ENCODE measurements around the gene B4GALT5.

B4GALT5 gene

GRCh38 chr20:49610691-49611538, 102.8 kb downstream of the B4GALT5 start:
- DNase-seq (ENCODE audit: low read depth in 3 of 3, low spot score in 1 of 3), result peak; percentile 19 to 64 (median 41)

GRCh38 chr20:49608752-49609670, 104.7 kb downstream of the B4GALT5 start:
- DNase-seq (ENCODE audit: low read depth in 3 of 3, low spot score in 1 of 3), result peak; percentile 40 to 66 (median 51)

- no peak for DNase-seq (ENCODE audit: low read depth in 3 of 3, low spot score in 1 of 3)
Measured at GRCh38 chr20:49607568-49607967, 106.1 kb downstream of the B4GALT5 start.

GRCh38 chr20:49603209-49603627, 110.5 kb downstream of the B4GALT5 start:
- DNase-seq (ENCODE audit: low read depth in 3 of 3, low spot score in 1 of 3), result no peak

- DNase-seq (ENCODE audit: low read depth in 3 of 3, low spot score in 1 of 3), result no peak
Measured at GRCh38 chr20:49602345-49603208, 111.1 kb downstream of the B4GALT5 start.

GRCh38 chr20:49601153-49601924, 112.3 kb downstream of the B4GALT5 start:
- no peak for DNase-seq (ENCODE audit: low read depth in 3 of 3, low spot score in 1 of 3)

GRCh38 chr20:49599746-49600113, 113.9 kb downstream of the B4GALT5 start:
- no peak for DNase-seq (ENCODE audit: low read depth in 3 of 3, low spot score in 1 of 3)

GRCh38 chr20:49597825-49598395, 115.8 kb downstream of the B4GALT5 start:
- DNase-seq (ENCODE audit: low read depth in 3 of 3, low spot score in 1 of 3), result no peak

- DNase-seq (ENCODE audit: low read depth in 3 of 3, low spot score in 1 of 3), result no peak
Measured at GRCh38 chr20:49595811-49596561, 117.7 kb downstream of the B4GALT5 start.

- DNase-seq (ENCODE audit: low read depth in 3 of 3, low spot score in 1 of 3), result no peak
Measured at GRCh38 chr20:49595346-49595745, 118.3 kb downstream of the B4GALT5 start.

- no peak for DNase-seq (ENCODE audit: low read depth in 3 of 3, low spot score in 1 of 3)
Measured at GRCh38 chr20:49594931-49595315, 118.8 kb downstream of the B4GALT5 start.

- no peak for DNase-seq (ENCODE audit: low read depth in 3 of 3, low spot score in 1 of 3)
Measured at GRCh38 chr20:49594143-49594930, 119.3 kb downstream of the B4GALT5 start.

GRCh38 chr20:49593466-49594142, 120.1 kb downstream of the B4GALT5 start:
- no peak for DNase-seq (ENCODE audit: low read depth in 3 of 3, low spot score in 1 of 3)

- no peak for DNase-seq (ENCODE audit: low read depth in 3 of 3, low spot score in 1 of 3)
Measured at GRCh38 chr20:49592120-49592519, 121.6 kb downstream of the B4GALT5 start.

GRCh38 chr20:49591217-49591865, 122.3 kb downstream of the B4GALT5 start:
- DNase-seq (ENCODE audit: low read depth in 3 of 3, low spot score in 1 of 3), result no peak

GRCh38 chr20:49590163-49591017, 123.3 kb downstream of the B4GALT5 start:
- DNase-seq (ENCODE audit: low read depth in 3 of 3, low spot score in 1 of 3), result no peak

Data from stimulated activated CD4-positive, alpha-beta T cell treated with anti-CD3 and anti-CD28 coated beads, TNF-alpha, amount 100 ng/mL, for 1 hour (primary cell).